Measurements from ENCODE around the gene CILP.
"Not testable (repeated sequence)": the region's sequence is repeated elsewhere in the genome, so short reads cannot be mapped to it uniquely, and the experiment has no call there.

Gene CILP, protein sequence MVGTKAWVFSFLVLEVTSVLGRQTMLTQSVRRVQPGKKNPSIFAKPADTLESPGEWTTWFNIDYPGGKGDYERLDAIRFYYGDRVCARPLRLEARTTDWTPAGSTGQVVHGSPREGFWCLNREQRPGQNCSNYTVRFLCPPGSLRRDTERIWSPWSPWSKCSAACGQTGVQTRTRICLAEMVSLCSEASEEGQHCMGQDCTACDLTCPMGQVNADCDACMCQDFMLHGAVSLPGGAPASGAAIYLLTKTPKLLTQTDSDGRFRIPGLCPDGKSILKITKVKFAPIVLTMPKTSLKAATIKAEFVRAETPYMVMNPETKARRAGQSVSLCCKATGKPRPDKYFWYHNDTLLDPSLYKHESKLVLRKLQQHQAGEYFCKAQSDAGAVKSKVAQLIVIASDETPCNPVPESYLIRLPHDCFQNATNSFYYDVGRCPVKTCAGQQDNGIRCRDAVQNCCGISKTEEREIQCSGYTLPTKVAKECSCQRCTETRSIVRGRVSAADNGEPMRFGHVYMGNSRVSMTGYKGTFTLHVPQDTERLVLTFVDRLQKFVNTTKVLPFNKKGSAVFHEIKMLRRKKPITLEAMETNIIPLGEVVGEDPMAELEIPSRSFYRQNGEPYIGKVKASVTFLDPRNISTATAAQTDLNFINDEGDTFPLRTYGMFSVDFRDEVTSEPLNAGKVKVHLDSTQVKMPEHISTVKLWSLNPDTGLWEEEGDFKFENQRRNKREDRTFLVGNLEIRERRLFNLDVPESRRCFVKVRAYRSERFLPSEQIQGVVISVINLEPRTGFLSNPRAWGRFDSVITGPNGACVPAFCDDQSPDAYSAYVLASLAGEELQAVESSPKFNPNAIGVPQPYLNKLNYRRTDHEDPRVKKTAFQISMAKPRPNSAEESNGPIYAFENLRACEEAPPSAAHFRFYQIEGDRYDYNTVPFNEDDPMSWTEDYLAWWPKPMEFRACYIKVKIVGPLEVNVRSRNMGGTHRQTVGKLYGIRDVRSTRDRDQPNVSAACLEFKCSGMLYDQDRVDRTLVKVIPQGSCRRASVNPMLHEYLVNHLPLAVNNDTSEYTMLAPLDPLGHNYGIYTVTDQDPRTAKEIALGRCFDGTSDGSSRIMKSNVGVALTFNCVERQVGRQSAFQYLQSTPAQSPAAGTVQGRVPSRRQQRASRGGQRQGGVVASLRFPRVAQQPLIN

DNA sequence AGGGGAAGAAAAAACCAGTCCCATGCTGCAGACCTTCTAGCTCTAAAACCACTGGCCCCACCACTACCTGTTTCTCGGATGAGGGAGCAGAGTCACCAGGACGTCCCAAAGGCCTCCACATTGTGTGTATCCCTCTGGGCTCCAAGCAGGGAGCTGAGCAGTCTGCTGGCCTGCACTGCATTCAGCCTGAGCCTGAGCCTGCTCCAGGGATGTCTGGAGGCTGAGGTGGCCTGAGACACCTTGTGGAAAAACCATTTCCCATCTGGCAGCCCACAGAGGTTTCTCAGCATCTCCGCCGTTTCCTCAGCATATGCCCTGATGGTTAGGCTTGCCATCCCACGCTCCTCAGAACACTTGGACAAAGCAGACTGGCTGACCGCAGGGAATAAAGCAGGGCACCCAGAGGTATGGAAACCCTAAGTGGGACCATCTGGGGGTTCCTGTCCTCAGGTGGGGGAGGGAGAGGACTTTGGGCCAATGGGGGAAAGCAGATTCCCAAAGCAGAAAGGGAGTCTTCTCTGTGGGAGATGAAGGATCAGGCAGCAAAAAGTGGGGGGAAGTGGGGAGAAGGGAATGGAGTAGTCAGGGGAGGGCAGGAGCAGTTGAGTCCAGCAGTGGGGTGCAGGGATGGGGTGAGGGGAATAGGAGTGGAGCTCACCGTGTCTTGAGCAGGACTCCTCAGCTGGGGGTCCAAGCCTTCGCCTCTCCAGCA lies at the start of gene CILP:
TSS of gene CILP (minus strand) at position 704 of the 712 bp plus-strand sequence. CDS start 1,718 bp downstream, outside the sequence.
- no peak for DNase-seq

DNA sequence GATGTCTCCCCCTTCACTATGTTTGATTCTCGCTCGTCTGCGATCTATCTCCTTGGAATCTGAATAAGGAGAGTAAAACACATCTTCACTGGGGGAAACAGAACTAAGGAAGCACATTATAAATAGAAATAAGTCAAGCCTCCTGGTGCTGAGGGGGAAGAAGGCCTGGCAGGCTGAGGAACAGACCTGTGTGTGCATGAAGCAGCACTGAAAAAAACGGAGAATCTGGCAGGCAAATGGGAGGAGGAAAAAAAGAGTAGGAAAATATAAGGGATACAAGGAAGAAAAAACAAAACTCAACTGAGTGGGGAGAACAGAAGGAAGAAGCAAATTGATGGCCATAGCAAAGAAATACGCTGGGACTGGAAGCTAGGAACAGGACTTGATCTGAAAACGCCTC lies 49.7 kb upstream of the CILP start:
- DNase-seq, result no peak

- no peak for DNase-seq
These were observed 48.1 kb upstream of the CILP start for GRCh38 chr15:65259367-65259797.

GRCh38 chr15:65258375-65259262 lies 47.3 kb upstream of the CILP start:
- no peak for DNase-seq

DNA sequence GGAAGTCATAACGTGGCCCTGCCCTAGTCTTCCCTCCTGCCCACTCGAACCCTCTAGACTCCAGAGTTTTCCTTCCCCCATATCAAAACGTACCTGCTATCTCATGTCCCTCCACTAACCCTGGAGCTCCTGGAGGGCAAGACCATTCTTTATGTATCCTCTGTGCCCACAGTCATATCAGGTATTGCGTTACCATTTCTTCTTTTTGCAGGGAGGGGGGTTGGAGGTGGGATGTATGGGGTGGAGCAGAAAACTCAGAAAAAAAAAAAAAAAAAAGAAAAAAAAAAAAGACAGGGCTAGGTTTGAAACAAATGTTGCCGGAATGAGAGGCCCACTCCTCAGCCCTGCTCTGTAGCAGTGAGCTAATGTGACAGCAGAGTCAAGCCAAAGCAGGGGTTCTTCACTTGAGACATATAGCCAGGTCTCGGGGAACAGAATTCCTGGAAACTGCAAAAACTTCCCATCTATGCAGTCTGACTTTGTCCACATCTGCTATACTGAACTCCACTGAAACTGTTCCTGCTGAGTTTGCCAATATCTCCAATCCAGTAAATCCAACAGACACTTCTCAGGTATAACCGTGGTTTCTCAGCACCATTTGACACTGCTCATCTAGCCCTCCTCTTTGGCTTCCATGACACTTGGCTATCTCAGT lies 44.3 kb upstream of the CILP start:
- no peak for DNase-seq

GRCh38 chr15:65254758-65255157 lies 43.5 kb upstream of the CILP start:
- DNase-seq, result no peak

GRCh38 chr15:65254356-65254755 lies 43.1 kb upstream of the CILP start:
- DNase-seq, result no peak

- DNase-seq, result no peak
These were observed 38.4 kb upstream of the CILP start for GRCh38 chr15:65249641-65250040.

- no peak for DNase-seq
These were observed 37.4 kb upstream of the CILP start for GRCh38 chr15:65248511-65249255.

DNA sequence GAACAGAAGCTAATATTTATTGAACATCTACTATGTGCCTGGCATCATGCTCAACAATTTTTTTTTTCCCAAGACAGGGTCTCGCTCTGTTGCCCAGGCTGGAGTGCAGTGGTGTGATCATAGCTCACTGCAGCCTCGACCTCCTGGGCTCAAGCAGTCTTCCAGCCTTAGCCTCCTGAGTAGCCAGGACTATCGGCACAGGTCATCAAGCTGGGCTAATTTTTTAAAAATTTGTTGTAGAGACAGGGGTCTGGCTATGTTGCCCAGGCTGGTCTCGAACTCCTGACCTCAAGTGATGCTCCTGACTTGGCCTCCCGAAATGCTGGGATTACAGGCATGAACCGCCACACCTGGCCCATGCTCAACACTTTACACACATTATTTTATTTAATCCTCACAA lies 35.7 kb upstream of the CILP start:
- no peak for DNase-seq

DNA sequence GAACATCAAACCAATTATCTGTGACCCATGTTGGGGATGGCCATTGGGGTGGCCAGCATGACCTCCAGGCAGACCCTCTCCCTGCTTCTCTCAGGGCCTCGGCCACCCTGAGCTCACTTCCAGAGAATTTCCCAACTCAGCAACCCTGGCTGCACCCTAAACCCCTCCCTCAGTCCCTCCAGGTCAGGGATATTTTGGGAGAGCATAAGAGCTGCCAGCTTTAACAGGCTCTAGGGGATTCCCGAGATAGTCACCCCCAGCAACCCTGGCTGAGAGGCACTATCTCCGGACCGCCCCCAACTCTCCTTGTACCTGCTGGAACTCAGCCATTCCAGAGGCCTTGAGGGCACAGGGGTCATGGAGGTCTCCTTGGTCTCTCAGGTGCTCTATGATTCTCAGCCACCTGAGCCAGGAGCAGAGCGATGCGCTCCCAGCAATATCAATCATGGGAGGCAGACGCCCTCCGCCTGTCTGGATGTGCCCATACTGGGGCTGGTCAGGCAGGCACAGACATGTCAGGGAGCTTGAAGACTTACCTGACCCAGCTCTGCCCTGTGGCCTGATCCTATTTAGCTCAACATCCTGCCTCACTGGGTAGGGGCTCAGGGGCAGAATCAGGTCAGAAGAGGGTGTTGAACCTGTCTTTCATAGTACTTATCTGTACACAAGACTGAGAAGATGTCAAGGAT lies 34.9 kb upstream of the CILP start:
- no peak for DNase-seq

- no peak for DNase-seq
These were observed 34.0 kb upstream of the CILP start for GRCh38 chr15:65245096-65245856.

DNA sequence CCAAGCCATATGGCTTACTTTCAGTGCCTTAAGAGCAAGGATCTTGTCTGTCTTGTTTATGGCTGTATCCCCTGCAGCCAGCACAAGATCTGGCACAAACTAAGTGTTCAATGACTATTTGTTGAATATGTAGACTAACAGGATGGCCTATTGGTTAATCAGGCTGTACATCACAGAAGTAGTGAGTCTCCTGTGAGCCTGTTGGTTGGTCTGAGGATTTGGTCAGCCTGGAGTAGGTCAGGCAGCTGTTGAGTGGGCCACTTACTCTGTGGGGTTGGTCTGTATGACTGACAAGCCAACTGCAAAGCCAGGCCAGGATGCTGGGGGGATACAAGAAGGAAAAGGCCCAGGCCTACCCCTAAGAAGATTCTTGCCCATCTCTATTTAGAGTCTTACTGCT lies 33.4 kb upstream of the CILP start:
- DNase-seq, result no peak

DNA sequence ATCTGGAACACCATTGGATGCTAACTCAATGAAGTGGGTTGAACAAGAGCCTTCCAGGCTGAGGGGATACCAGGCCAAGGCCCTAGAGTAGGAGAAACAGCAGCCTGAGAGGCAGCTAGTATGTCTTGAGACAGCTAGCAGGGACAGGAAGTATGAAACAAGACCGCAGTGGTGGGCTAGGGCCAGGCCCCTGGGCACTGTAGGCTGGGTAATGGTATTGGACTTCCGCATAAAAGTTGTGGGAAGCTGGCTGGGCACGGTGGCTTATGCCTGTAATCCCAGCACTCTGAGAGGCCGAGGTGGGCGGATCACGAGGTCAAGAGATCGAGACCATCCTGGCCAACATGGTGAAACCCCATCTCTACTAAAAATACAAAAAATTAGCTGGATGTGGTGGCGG lies 25.2 kb upstream of the CILP start:
- not testable (repeated sequence) for DNase-seq

GRCh38 chr15:65233696-65234095 lies 22.4 kb upstream of the CILP start:
- no peak for DNase-seq

- no peak for DNase-seq
These were observed 21.2 kb upstream of the CILP start for GRCh38 chr15:65232520-65232919.

GRCh38 chr15:65231306-65231705 lies 20.0 kb upstream of the CILP start:
- no peak for DNase-seq

DNA sequence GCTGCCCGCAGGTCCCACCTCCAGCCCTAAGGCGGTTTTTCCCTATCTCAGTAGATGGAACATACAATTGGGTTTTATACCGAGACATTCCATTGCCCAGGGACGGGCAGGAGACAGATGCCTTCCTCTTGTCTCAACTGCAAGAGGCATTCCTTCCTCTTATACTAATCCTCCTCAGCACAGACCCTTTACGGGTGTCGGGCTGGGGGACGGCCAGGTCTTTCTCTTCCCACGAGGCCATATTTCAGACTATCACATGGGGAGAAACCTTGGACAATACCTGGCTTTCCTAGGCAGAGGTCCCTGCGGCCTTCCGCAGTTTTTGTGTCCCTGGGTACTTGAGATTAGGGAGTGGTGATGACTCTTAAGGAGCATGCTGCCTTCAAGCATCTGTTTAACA lies 15.6 kb upstream of the CILP start:
- not testable (repeated sequence) for DNase-seq

- DNase-seq, result no peak
These were observed 14.9 kb upstream of the CILP start for GRCh38 chr15:65226221-65226620.

Data from NCI-H226 (cell line).